ENCODE data around the gene KCNA1.

Gene KCNA1

DNA sequence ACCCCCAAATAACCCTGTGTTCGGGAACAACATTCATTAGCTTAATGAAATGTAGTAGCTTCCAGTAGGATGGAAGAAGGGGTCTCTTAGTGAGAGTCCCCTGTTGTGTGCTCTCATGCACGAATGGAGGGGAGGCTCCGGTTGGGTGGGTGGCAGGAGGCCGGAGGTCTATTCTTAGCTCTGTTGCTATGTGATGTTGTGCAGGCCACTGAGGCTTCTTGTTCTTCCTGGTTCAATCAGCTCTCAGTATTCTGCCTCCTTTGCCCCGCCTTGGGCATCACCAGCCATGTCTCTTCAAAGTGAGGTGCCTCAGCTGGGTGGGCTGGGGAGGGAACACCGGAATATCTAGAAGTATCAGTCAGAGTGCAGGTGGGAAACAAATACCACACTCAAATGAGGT, 50.8 kb downstream of the KCNA1 start:
- DNase-seq (ENCODE audit: low spot score): no peak
- TF ChIP-seq, protein P1, sequence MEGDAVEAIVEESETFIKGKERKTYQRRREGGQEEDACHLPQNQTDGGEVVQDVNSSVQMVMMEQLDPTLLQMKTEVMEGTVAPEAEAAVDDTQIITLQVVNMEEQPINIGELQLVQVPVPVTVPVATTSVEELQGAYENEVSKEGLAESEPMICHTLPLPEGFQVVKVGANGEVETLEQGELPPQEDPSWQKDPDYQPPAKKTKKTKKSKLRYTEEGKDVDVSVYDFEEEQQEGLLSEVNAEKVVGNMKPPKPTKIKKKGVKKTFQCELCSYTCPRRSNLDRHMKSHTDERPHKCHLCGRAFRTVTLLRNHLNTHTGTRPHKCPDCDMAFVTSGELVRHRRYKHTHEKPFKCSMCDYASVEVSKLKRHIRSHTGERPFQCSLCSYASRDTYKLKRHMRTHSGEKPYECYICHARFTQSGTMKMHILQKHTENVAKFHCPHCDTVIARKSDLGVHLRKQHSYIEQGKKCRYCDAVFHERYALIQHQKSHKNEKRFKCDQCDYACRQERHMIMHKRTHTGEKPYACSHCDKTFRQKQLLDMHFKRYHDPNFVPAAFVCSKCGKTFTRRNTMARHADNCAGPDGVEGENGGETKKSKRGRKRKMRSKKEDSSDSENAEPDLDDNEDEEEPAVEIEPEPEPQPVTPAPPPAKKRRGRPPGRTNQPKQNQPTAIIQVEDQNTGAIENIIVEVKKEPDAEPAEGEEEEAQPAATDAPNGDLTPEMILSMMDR (IDR thresholded peaks at IDR 0.05; ENCODE audit: extremely low read depth, insufficient read depth, missing control alignments): no peak
- in situ Hi-C loops (cut with MboI; ENCODE audit: low pct_unique_long_range_greater_than_20kb, low sequenced_read_pairs, unreplicated experiment): no loop called here

DNA sequence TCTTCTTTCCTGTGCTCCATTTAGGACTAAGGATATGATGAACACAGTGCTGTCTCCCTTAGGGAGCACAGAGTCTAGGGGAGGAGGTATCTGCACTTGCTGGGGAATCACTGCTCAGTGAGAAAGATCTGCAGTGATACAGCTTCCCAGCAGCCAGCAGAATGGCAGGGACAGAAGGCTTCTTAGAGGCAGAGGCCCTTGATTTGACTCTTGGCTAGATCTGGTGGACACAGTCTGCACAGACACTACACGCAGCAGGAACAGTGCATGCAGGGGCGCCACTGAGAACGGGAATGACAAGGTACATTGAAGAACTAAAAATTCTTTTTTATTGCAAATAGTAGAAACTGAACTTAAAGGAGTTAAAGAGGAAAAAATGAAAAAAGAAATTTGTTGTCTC, 51.6 kb downstream of the KCNA1 start:
- in situ Hi-C loops (cut with MboI; ENCODE audit: low pct_unique_long_range_greater_than_20kb, low sequenced_read_pairs, unreplicated experiment): no loop called here
- DNase-seq (ENCODE audit: low spot score): no peak
- TF ChIP-seq, protein P1 (IDR thresholded peaks at IDR 0.05; ENCODE audit: extremely low read depth, insufficient read depth, missing control alignments): no peak

DNA sequence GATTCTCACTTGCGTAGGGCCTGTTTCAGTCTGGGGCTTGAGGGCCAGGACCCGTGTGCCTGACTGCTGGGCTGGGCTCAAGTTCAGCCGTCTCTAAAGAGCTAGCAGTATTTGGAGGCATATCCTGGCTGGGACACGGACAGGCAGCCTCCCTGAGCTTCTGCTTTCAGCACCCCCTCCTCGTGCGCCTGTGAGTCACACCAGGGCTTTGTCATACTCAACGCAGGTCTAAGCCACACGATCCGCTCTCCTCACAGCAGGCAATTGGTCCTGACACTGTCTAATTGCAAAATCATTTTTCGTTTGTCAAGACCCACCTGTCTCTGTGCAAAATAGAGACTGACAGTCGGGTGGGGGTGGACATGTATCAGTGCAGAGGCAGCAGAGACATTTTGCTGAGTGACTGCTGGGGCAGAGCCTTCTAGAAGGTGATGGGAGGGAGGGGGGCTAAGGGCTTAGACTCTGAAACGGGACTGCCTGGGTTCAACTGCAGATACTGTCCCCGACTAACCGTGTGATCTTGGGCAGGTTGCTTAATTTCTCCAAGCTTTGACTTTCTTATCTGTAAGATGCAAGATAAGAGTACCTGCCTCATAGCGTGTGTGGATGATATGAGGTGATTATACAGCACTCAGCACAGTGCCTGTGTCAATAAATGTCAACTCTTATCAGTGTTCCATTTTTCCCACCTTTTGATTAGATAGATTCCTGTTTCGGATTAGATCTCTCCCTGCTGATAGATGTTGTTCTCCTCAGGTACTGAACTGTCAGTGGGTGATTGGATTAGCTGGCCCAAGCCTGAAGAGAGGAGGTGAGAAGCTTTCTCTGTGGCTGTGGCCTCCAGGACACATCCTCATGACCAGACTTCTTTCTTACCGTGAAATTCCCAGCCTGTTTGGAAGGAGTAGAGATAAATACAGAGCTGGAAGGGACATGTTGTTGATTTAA, 53.1 kb downstream of the KCNA1 start:
- no peak for DNase-seq (ENCODE audit: low spot score)

More for the DNA sequence above, 53.1 kb downstream of the KCNA1 start:
- in situ Hi-C loops (cut with MboI; ENCODE audit: low pct_unique_long_range_greater_than_20kb, low sequenced_read_pairs, unreplicated experiment): no loop called here
- TF ChIP-seq, protein P1 (IDR thresholded peaks at IDR 0.05; ENCODE audit: extremely low read depth, insufficient read depth, missing control alignments): no peak

Data from GM13977 (cell line).